A673 (cell line): ENCODE measurements around the gene PSORS1C1. TPM values are rescaled to one million over a fixed set of nuclear protein-coding genes. Genes with fewer than 3 reads are reported as not detected.

Experiments used
- BruUV-seq: library from RNA; stranded (reverse); fragments of 400-500 nt; replicated peaks from 2 replicates; lab custom pipeline; 2021; lab: Mats Ljungman, UMichigan
- CTCF ChIA-PET: fragments of 300-600 bp; sonication (Branson Sonifier 250); formaldehyde crosslinking; loops from one replicate; lab custom pipeline; 2022; ENCODE audit warnings: antibody characterized with exemption; lab: Charles Lee
- POLR2A ChIA-PET: fragments of 300-600 bp; sonication (Branson Sonifier 250); formaldehyde crosslinking; loops from one replicate; lab custom pipeline; 2022; ENCODE audit warnings: antibody characterized with exemption; ENCODE audit not compliant: low non-redundant PET; lab: Charles Lee
- DNase-seq: peaks from one replicate; pipeline ENCODE4 v3.0.0-alpha.2; 2015; ENCODE audit warnings: low spot score
- H3K27ac ChIP-seq: fragments of 200-600 bp; sonication (generic); 2 replicates; pipeline ENCODE4 v1.5.1; 2016; ENCODE audit warnings: mixed run types, low read depth, mild to moderate bottlenecking, mixed read lengths, antibody characterized with exemption, low read length; ENCODE audit not compliant: poor library complexity, severe bottlenecking
- H3K27me3 ChIP-seq: fragments of 200-600 bp; sonication (generic); replicated peaks from 2 replicates; pipeline ENCODE4 v1.6.1; 2017; ENCODE audit warnings: mixed run types, low read depth, mild to moderate bottlenecking, mixed read lengths, antibody characterized with exemption, low read length; ENCODE audit not compliant: insufficient read depth, poor library complexity
- H3K36me3 ChIP-seq: fragments of 200-600 bp; sonication (generic); 2 replicates; pipeline ENCODE4 v1.6.1; 2016; ENCODE audit warnings: mixed run types, mild to moderate bottlenecking, mixed read lengths, antibody characterized with exemption, low read length; ENCODE audit not compliant: insufficient read depth, poor library complexity, severe bottlenecking
- H3K4me1 ChIP-seq: fragments of 200-600 bp; sonication (generic); 2 replicates; pipeline ENCODE4 v1.6.1; 2017; ENCODE audit warnings: mixed run types, mild to moderate bottlenecking, mixed read lengths, antibody characterized with exemption, low read length; ENCODE audit not compliant: insufficient read depth, poor library complexity, severe bottlenecking
- H3K4me3 ChIP-seq: fragments of 200-600 bp; sonication (generic); 2 replicates; pipeline ENCODE4 v1.5.1; 2016; ENCODE audit warnings: low read depth, mixed run types, mild to moderate bottlenecking, mixed read lengths, low read length; ENCODE audit not compliant: poor library complexity, severe bottlenecking
- H3K9me3 ChIP-seq: fragments of 200-600 bp; sonication (generic); 2 replicates; pipeline ENCODE4 v1.6.1; 2016; ENCODE audit warnings: mixed run types, low read depth, mild to moderate bottlenecking, mixed read lengths, antibody characterized with exemption, low read length; ENCODE audit not compliant: poor library complexity, severe bottlenecking
- CTCF ChIP-seq: fragments of 300-800, 200-600 bp; sonication (generic); conservative IDR thresholded peaks from 2 replicates; pipeline ENCODE4 v1.5.1; 2017; ENCODE audit warnings: low read depth, mild to moderate bottlenecking, antibody characterized with exemption, low read length, moderate library complexity, mixed read lengths
- EZH2 ChIP-seq: fragments of 200-600 bp; sonication (generic); IDR thresholded peaks from 2 replicates; pipeline ENCODE4 v1.6.1; 2017; ENCODE audit warnings: borderline replicate concordance, low read depth, mild to moderate bottlenecking, mixed read lengths, antibody characterized with exemption, low read length; ENCODE audit not compliant: poor library complexity, severe bottlenecking
- intact Hi-C: fragments of 100-400 bp; cut with micrococcal nuclease; formaldehyde crosslinking; loops from one replicate; pipeline ENCODE4 v1.10.0; 2022; ENCODE audit not compliant: unreplicated experiment
- total RNA-seq: library from RNA; stranded (reverse); gene quantifications from 2 replicates; pipeline ENCODE4 v1.2.3, GENCODE V29; 2021

PSORS1C1 gene
- total RNA-seq, 1 experiment from 2014 or later, result not detected

- no peak overlapping the region for H3K4me3 ChIP-seq
- no peak for DNase-seq
- CTCF ChIA-PET, result no interaction called here
- H3K27ac ChIP-seq, result no peak overlapping the region
- H3K27me3 ChIP-seq, result no peaks in the 10 kb centered on the region
- POLR2A ChIA-PET, result no interaction called here
- no peaks in the 10 kb centered on the region for H3K4me1 ChIP-seq
- intact Hi-C loops, result no loop called here
- no peaks in the 10 kb centered on the region for H3K9me3 ChIP-seq
- no peaks in the 10 kb centered on the region for H3K36me3 ChIP-seq
- no peak for TF ChIP-seq CTCF
- no peak for TF ChIP-seq EZH2
- BruUV-seq, result no TSS peak
Observed at GRCh38 chr6:31173406-31173805, 58.8 kb downstream of the PSORS1C1 start.

GRCh38 chr6:31174378-31174777 is 59.8 kb downstream of the PSORS1C1 start:
- BruUV-seq, result no TSS peak
- no peak for TF ChIP-seq EZH2
- TF ChIP-seq CTCF, result no peak
- Histone ChIP-seq H3K36me3 (no peaks in the 10 kb centered on the region), H3K27me3 (no peaks in the 10 kb centered on the region), H3K27ac (no peak overlapping the region), H3K4me3 (no peak overlapping the region), H3K4me1 (no peaks in the 10 kb centered on the region), H3K9me3 (no peaks in the 10 kb centered on the region)
- intact Hi-C loops, result no loop called here
- DNase-seq, result no peak
- CTCF ChIA-PET, result no interaction called here
- POLR2A ChIA-PET, result no interaction called here

GRCh38 chr6:31175971-31176370 is 61.4 kb downstream of the PSORS1C1 start:
- CTCF ChIA-PET, result no interaction called here
- intact Hi-C loops, result no loop called here
- TF ChIP-seq EZH2 (no peak), CTCF (no peak)
- no peak overlapping the region for H3K4me3 ChIP-seq
- no peak overlapping the region for H3K27ac ChIP-seq
- no peak for DNase-seq
- POLR2A ChIA-PET, result no interaction called here
- no peaks in the 10 kb centered on the region for H3K4me1 ChIP-seq
- no peaks in the 10 kb centered on the region for H3K9me3 ChIP-seq
- no peaks in the 10 kb centered on the region for H3K27me3 ChIP-seq
- no TSS peak for BruUV-seq
- H3K36me3 ChIP-seq, result no peaks in the 10 kb centered on the region
